ENCODE measurements around the gene IFT80.

DNA sequence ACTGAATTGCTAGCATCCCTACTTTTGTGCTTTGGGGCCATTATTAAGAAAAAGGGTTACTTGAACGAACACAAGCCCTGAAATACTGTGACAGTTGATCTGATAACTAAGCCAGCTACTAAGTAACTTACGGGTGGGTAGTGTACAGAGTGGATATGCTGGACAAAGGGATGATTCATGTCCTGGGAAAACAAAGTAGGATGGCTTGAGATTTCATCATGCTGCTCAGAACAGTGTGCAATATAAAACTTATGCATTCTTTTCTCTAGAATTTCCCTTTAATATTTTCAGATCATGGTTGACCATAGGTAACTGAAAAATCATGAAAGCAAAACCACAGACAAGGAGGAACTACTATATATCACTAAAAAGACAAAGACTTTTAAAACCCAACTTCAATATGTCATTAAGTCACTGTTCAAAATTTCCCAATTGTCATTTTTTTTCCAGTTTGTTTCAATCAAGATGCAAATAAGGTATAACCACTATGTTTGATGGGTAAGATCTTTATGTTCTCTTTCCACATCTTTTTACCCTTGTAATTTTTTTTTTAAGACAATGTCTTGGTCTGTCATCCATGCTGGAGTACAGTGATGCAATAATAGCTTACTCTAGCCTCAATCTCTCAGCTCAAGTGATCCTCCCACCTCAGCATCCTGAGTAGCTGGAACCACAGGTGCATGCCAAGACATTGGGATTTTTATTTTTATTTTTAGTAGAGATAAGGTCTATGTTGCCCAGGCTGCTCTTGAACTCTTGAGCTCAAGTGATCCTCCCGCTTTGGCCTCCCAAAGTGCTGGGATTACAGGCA lies 67.7 kb downstream of the IFT80 start:
- TF ChIP-seq POLR2A (IDR thresholded peaks at IDR 0.05; ENCODE audit: low read depth, low read length) (no peak), POLR2AphosphoS5 (IDR thresholded peaks at IDR 0.05; ENCODE audit: low read depth, low read length) (no peak), TAF1 (IDR thresholded peaks at IDR 0.05; ENCODE audit: borderline replicate concordance, low read depth, low read length) (no peak)

All from GM12892 (cell line).